Liver (tissue), 9 donors: Measurements from ENCODE around the gene PKMYT1. TPM values are rescaled to one million over a fixed set of nuclear protein-coding genes. Genes with fewer than 3 reads are reported as not detected.

Source experiments
- DNase-seq: peaks from one replicate; pipeline ENCODE4 v3.0.0-alpha.2; 2017; ENCODE audit warnings: low spot score
- H3K27ac ChIP-seq, 2 donors: one replicate each; pipeline ENCODE4 v1.7.0; 2013; ENCODE audit warnings: inconsistent platforms in 2 of 2, low read length in 2 of 2, control low read depth in 1 of 2, low read depth in 1 of 2, mild to moderate bottlenecking in 1 of 2
- H3K27me3 ChIP-seq, 4 donors: one replicate each; pipeline versions ENCODE4 v1.6.1 to v1.7.0; 2013; ENCODE audit warnings: low read length in 3 of 4, inconsistent platforms in 1 of 4, mild to moderate bottlenecking in 1 of 4, moderate library complexity in 1 of 4; ENCODE audit not compliant: control insufficient read depth in 4 of 4, insufficient read depth in 4 of 4
- H3K36me3 ChIP-seq, 4 donors: one replicate each; pipeline versions ENCODE4 v1.6.1 to v1.7.0; 2013; ENCODE audit warnings: low read length in 3 of 4, mild to moderate bottlenecking in 3 of 4, low read depth in 1 of 4, moderate library complexity in 1 of 4; ENCODE audit not compliant: control insufficient read depth in 4 of 4, insufficient read depth in 3 of 4
- H3K4me1 ChIP-seq, 4 donors: one replicate each; pipeline versions ENCODE4 v1.6.1 to v1.7.0; 2013; ENCODE audit warnings: low read length in 3 of 4, mild to moderate bottlenecking in 3 of 4, moderate library complexity in 1 of 4; ENCODE audit not compliant: control insufficient read depth in 4 of 4, insufficient read depth in 4 of 4
- H3K4me3 ChIP-seq, 3 donors: one replicate each; pipeline versions ENCODE4 v1.6.1 to v1.7.0; 2013; ENCODE audit warnings: low read length in 3 of 3, control low read depth in 1 of 3, low read depth in 1 of 3, mild to moderate bottlenecking in 1 of 3
- H3K9ac ChIP-seq, 2 donors: one replicate each; pipeline ENCODE4 v1.7.0; 2013; ENCODE audit warnings: low read length in 2 of 2, mild to moderate bottlenecking in 2 of 2, moderate library complexity in 2 of 2, control low read depth in 1 of 2, low read depth in 1 of 2
- H3K9me3 ChIP-seq, 4 donors: one replicate each; pipeline versions ENCODE4 v1.6.1 to v1.7.0; 2013; ENCODE audit warnings: low read length in 3 of 4; ENCODE audit not compliant: control insufficient read depth in 4 of 4
- ATF3 ChIP-seq: IDR thresholded peaks from 2 replicates; pipeline ENCODE4 v1.6.1; 2016; ENCODE audit warnings: antibody characterized with exemption
- CTCF ChIP-seq: fragments of 150-350 bp; IDR thresholded peaks from 2 replicates; pipeline ENCODE4 v1.5.1; 2017; ENCODE audit warnings: improper control_type of control experiment, low read depth, low read length; ENCODE audit not compliant: missing input control
- FOXA1 ChIP-seq: IDR thresholded peaks from 2 replicates; pipeline ENCODE4 v1.6.1; 2016; ENCODE audit warnings: antibody characterized with exemption
- FOXA2 ChIP-seq: IDR thresholded peaks from 2 replicates; pipeline ENCODE4 v1.6.1; 2016; ENCODE audit warnings: antibody characterized with exemption
- GABPA ChIP-seq, 2 donors: IDR thresholded peaks in 1 of 2; conservative IDR thresholded peaks in 1 of 2; 2 replicates each; pipeline ENCODE4 v1.6.1; 2016; ENCODE audit warnings: antibody characterized with exemption in 2 of 2, mild to moderate bottlenecking in 1 of 2, moderate library complexity in 1 of 2
- JUND ChIP-seq, 2 donors: IDR thresholded peaks; 2 replicates each; pipeline ENCODE4 v1.6.1; 2016; ENCODE audit warnings: antibody characterized with exemption in 2 of 2
- NR2F2 ChIP-seq: IDR thresholded peaks from 2 replicates; pipeline ENCODE4 v1.6.1; 2016; ENCODE audit warnings: antibody characterized with exemption
- REST ChIP-seq: IDR thresholded peaks from 2 replicates; pipeline ENCODE4 v1.6.1; 2016; ENCODE audit warnings: antibody characterized with exemption, mild to moderate bottlenecking
- RXRA ChIP-seq, 2 donors: IDR thresholded peaks; 2 replicates each; pipeline ENCODE4 v1.6.1; 2017 to 2018; ENCODE audit warnings: antibody characterized with exemption in 2 of 2, mild to moderate bottlenecking in 1 of 2
- SP1 ChIP-seq: IDR thresholded peaks from 2 replicates; pipeline ENCODE4 v1.6.1; 2018; ENCODE audit warnings: antibody characterized with exemption, mild to moderate bottlenecking
- TAF1 ChIP-seq: conservative IDR thresholded peaks from 2 replicates; pipeline ENCODE4 v1.6.1; 2016; ENCODE audit warnings: antibody characterized with exemption, mild to moderate bottlenecking
- YY1 ChIP-seq: IDR thresholded peaks from 2 replicates; pipeline ENCODE4 v1.6.1; 2016; ENCODE audit warnings: antibody characterized with exemption, mild to moderate bottlenecking
- ZBTB33 ChIP-seq: IDR thresholded peaks from 2 replicates; pipeline ENCODE4 v1.6.1; 2016; ENCODE audit warnings: antibody characterized with exemption
- WGBS: extraction: QIAGEN DNeasy Blood & Tissue Kit; methylation state at CpG from one replicate; pipeline ENCODE4 v1.1.7; 2013; 5-methylcytosine and 5-hydroxymethylcytosine counted together
- polyA plus RNA-seq, 2 donors: library from polyadenylated mRNA; stranded (reverse) in 1 of 2; unstranded in 1 of 2; fragments of 200-250 nt in 1 of 2; fragments of >200 nt in 1 of 2; fragmentation: Nextera tagmentation in 1 of 2; extraction: Ambion mirVana in 1 of 2; gene quantifications; one replicate each; pipeline versions ENCODE4 v1.2.1 to v1.2.3, GENCODE V29; 2013 to 2015
- total RNA-seq, 2 donors: library from RNA; depleted of rRNA; stranded (reverse); fragments of >200 nt; gene quantifications; one replicate each; pipeline ENCODE4 v1.2.3, GENCODE V29; 2014
- donor health status: healthy.
- donor health status: healthy.
- donor health status: healthy.
- donor health status: healthy.
- donor health status: healthy.

The PKMYT1 gene
- total and polyA plus RNA-seq, 4 donors: 0.50 to 15.8 (median 2.6) TPM

- Histone ChIP-seq H3K36me3 (peaks cover 6 to 59% (median 18%) of the 10 kb centered on the region in 4 donors), H3K4me1 (no peaks in the 10 kb centered on the region), H3K9ac (no peak overlapping the region), H3K9me3 (no peaks in the 10 kb centered on the region), H3K27me3 (no peaks in the 10 kb centered on the region), H3K27ac (no peak overlapping the region), H3K4me3 (no peak overlapping the region)
- 97% methylated on average over 12 of the region's 12 CpGs for whole genome bisulfite sequencing
- no peak for DNase-seq
- TF ChIP-seq ATF3 (no peak), YY1 (no peak), TAF1 (no peak), CTCF (no peak), JUND (IDR thresholded peaks at IDR 0.05) (no peak), RXRA (IDR thresholded peaks at IDR 0.05) (no peak)
Observed at GRCh38 chr16:2938206-2938605, 42.0 kb downstream of the PKMYT1 start.

- Histone ChIP-seq H3K4me3 (no peak overlapping the region), H3K27me3 (no peaks in the 10 kb centered on the region), H3K4me1 (no peaks in the 10 kb centered on the region), H3K27ac (no peak overlapping the region), H3K9ac (no peak overlapping the region), H3K9me3 (no peaks in the 10 kb centered on the region), H3K36me3 (peaks cover 6 to 60% (median 21%) of the 10 kb centered on the region in 4 donors)
- 96% methylated on average over 24 of the region's 24 CpGs for WGBS
- DNase-seq: no peak
- no peak for TF ChIP-seq ATF3
- no peak for TF ChIP-seq GABPA (IDR thresholded peaks at IDR 0.05 in 1 of 2, conservative IDR thresholded peaks at IDR 0.05 in 1 of 2)
- no peak for TF ChIP-seq FOXA2
- TF ChIP-seq NR2F2: no peak
- no peak for TF ChIP-seq REST
- no peak for TF ChIP-seq TAF1
- TF ChIP-seq FOXA1: no peak
- TF ChIP-seq SP1: no peak
- TF ChIP-seq ZBTB33: no peak
Observed at GRCh38 chr16:2937170-2937569, 43.1 kb downstream of the PKMYT1 start.
